ENCODE data around the gene ATP5PB. TPM values are rescaled to one million over a fixed set of nuclear protein-coding genes. Genes with fewer than 3 reads are reported as not detected.

Gene ATP5PB
- total and polyA plus RNA-seq, 8 donors: 21.6 to 373 (median 200) TPM

GRCh38 chr1:111475701-111476100 lies 26.4 kb downstream of the ATP5PB start:
- peak overlapping the region in 1 of 4 donors; percentile 13 for H3K4me3 ChIP-seq

GRCh38 chr1:111476214-111476613 lies 26.9 kb downstream of the ATP5PB start:
- peaks cover 0 to 45% (median 11%) of the 10 kb centered on the region in 4 donors for H3K36me3 ChIP-seq
- TF ChIP-seq POLR2A (IDR thresholded peaks at IDR 0.05) (no peak), EP300 (IDR thresholded peaks at IDR 0.05) (no peak), POLR2AphosphoS5 (IDR thresholded peaks at IDR 0.05) (no peak), CTCF (IDR thresholded peaks at IDR 0.05) (no peak)
- intact Hi-C loops (cut with DNase I; ENCODE audit: low total_unique reads): no loop called here
- peak overlapping the region in 4 of 5 donors; percentile 19 to 68 (median 32) for H3K27ac ChIP-seq
- peak overlapping the region in 1 of 4 donors; percentile 13 for H3K4me3 ChIP-seq
- H3K27me3 ChIP-seq: no peaks in the 10 kb centered on the region
- no peaks in the 10 kb centered on the region for H3K9me3 ChIP-seq
- DNase-seq: no peak
- peaks cover 0 to 41% (median 5%) of the 10 kb centered on the region in 4 donors for H3K4me1 ChIP-seq

More at GRCh38 chr1:111475701-111476100, 26.4 kb downstream of the ATP5PB start:
- Histone ChIP-seq H3K9me3 (no peaks in the 10 kb centered on the region), H3K36me3 (peaks cover 0 to 50% (median 14%) of the 10 kb centered on the region in 4 donors), H3K27ac (peak overlapping the region in 4 of 5 donors; percentile 4 to 68 (median 27)), H3K27me3 (no peaks in the 10 kb centered on the region), H3K4me1 (peaks cover 0 to 38% (median 5%) of the 10 kb centered on the region in 4 donors)
- TF ChIP-seq POLR2A (IDR thresholded peaks at IDR 0.05) (no peak), EP300 (IDR thresholded peaks at IDR 0.05) (no peak), POLR2AphosphoS5 (IDR thresholded peaks at IDR 0.05) (no peak), CTCF (IDR thresholded peaks at IDR 0.05) (no peak)
- WGBS, 5 donors: 75 to 86% (median 79%) methylated on average over 5 of the region's 5 CpGs
- no peak for DNase-seq
- intact Hi-C loops (cut with DNase I; ENCODE audit: low total_unique reads): no loop called here

- no peaks in the 10 kb centered on the region for H3K9me3 ChIP-seq
- intact Hi-C loops (cut with DNase I; ENCODE audit: low total_unique reads): no loop called here
- H3K4me1 ChIP-seq: peaks cover 0 to 42% (median 8%) of the 10 kb centered on the region in 4 donors
- no peaks in the 10 kb centered on the region for H3K27me3 ChIP-seq
- H3K36me3 ChIP-seq: peaks cover 0 to 39% (median 8%) of the 10 kb centered on the region in 4 donors
- peak in 1 of 2 donors; percentile 42 for DNase-seq
- WGBS, 5 donors: 43 to 80% (median 48%) methylated on average over 2 of the region's 2 CpGs
- H3K27ac ChIP-seq: peak overlapping the region in 4 of 5 donors; percentile 21 to 68 (median 32)
- TF ChIP-seq POLR2A (IDR thresholded peaks at IDR 0.05) (no peak), CTCF (IDR thresholded peaks at IDR 0.05) (no peak), EP300 (IDR thresholded peaks at IDR 0.05) (no peak), POLR2AphosphoS5 (IDR thresholded peaks at IDR 0.05) (no peak)
- no peak overlapping the region for H3K4me3 ChIP-seq
Observed at GRCh38 chr1:111476761-111477309, 27.6 kb downstream of the ATP5PB start.

GRCh38 chr1:111480674-111481073 lies 31.4 kb downstream of the ATP5PB start:
- Histone ChIP-seq H3K27ac (peak overlapping the region in 1 of 5 donors; percentile 11), H3K27me3 (no peaks in the 10 kb centered on the region), H3K4me3 (no peak overlapping the region), H3K36me3 (peaks cover 0 to 16% (median 5%) of the 10 kb centered on the region in 4 donors), H3K4me1 (peaks cover 0 to 44% (median 10%) of the 10 kb centered on the region in 4 donors), H3K9me3 (no peaks in the 10 kb centered on the region)
- TF ChIP-seq POLR2A (IDR thresholded peaks at IDR 0.05) (no peak), EP300 (IDR thresholded peaks at IDR 0.05) (no peak), CTCF (IDR thresholded peaks at IDR 0.05) (no peak), POLR2AphosphoS5 (IDR thresholded peaks at IDR 0.05) (no peak)
- intact Hi-C loops (cut with DNase I; ENCODE audit: low total_unique reads): loop anchor here (10.0 kb wide), 1 partner anchor 264 kb away; no protein-coding TSS in a partner anchor
- WGBS, 5 donors: 36 to 82% (median 70%) methylated on average over 1 of the region's 1 CpG
- DNase-seq: no peak

Measured in stomach (tissue), 9 donors.